ENCODE data around the gene POLR2B.
"Not testable (repeated sequence)": the region's sequence is repeated elsewhere in the genome, so short reads cannot be mapped to it uniquely, and the experiment has no call there.

POLR2B gene

DNA sequence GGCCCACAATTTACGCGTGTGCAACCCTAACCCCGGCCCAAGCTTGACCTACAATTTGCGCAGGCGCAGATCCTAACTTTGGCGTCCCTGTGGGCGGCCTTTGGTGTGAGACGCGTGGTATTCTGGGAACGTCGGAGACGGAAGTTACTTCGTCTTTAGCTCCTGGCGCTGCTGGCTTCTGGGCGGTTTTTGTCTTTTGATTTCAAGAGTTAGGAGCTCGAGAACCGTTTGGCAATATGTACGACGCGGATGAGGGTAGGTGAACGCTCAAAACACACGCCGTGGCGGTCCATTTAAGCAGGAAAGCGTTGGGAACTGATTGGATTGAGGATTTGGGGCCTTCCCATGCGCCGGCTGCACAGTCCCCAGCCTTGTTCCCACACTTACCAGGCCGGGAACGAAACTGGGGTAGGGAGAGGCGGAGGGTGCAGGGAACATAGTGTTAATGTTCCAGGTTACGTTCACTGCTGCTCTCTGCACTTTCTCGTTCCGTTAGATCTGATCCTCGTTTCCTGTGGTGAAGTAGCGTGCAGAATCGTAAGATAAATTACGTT lies at the start of gene POLR2B:
POLR2B (plus strand) TSS at position 147 of the 554 bp plus-strand sequence; CDS start at position 237, 90 bp downstream.
- peak; percentile 99 for DNase-seq

DNA sequence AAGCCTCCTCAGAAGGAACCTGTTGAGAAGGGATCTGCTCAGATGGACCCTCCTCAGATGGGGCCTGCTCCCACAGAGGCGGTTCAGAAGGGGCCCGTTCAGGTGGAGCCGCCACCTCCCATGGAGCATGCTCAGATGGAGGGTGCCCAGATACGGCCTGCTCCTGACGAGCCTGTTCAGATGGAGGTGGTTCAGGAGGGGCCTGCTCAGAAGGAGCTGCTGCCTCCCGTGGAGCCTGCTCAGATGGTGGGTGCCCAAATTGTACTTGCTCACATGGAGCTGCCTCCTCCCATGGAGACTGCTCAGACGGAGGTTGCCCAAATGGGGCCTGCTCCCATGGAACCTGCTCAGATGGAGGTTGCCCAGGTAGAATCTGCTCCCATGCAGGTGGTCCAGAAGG lies 48.1 kb upstream of the POLR2B start:
- no peak for DNase-seq

DNA sequence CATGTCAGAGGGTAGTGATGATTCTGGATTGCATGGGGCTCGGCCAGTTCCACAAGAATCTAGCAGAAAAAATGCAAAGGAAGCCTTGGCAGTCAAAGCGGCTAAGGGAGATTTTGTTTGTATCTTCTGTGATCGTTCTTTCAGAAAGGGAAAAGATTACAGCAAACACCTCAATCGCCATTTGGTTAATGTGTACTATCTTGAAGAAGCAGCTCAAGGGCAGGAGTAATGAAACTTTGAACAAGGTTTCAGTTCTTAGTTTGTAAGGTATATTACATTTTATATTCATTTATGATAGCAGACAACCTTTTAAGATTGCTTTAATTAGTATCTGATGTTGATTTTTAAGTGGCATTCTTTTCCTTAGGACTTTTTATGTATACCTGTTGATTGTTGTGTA lies 46.8 kb upstream of the POLR2B start:
- DNase-seq = no peak

DNA sequence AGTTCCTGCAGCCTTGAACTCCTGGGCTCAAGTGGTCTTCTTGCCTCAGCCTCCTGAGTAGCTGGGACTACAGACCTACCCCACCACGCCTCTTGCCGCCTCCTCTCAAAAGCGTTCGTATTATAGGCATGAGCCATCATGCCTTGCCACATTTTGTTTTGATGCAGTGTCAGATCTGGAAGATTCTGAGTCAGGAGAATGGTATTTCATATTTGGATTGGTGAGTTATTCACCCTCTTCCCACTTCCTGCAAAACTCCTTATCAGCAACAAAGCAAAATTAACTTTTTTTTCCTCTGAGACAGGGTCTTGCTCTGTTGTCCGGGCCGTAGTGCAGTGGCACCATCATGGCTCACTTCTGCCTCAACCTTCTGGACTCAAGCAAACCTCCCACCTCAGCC lies 41.4 kb upstream of the POLR2B start:
- DNase-seq = no peak

- not testable (repeated sequence) for DNase-seq
Observed at GRCh38 chr4:56939826-56940225, 38.9 kb upstream of the POLR2B start.

GRCh38 chr4:56940403-56940802 lies 38.3 kb upstream of the POLR2B start:
- DNase-seq = no peak

GRCh38 chr4:56940971-56941370 lies 37.7 kb upstream of the POLR2B start:
- DNase-seq = no peak

DNA sequence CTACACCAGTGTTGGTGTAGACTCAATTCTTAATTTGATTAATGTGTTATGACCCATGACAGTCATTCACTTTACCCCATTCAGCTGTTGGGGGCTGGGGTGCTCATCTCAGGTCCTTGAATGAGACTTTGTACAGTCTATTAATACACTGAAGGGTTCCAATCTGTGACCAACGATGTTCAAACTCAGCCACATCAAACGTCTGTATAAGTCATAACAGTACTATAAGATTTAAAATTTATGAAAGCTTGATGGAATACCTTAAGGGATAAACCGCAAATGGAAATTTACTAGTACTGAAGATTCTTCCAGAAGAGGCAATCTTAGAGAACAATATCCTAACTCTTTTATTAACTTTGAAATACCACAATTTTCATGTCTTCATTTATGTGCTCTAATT lies 37.3 kb upstream of the POLR2B start:
- DNase-seq = no peak

DNA sequence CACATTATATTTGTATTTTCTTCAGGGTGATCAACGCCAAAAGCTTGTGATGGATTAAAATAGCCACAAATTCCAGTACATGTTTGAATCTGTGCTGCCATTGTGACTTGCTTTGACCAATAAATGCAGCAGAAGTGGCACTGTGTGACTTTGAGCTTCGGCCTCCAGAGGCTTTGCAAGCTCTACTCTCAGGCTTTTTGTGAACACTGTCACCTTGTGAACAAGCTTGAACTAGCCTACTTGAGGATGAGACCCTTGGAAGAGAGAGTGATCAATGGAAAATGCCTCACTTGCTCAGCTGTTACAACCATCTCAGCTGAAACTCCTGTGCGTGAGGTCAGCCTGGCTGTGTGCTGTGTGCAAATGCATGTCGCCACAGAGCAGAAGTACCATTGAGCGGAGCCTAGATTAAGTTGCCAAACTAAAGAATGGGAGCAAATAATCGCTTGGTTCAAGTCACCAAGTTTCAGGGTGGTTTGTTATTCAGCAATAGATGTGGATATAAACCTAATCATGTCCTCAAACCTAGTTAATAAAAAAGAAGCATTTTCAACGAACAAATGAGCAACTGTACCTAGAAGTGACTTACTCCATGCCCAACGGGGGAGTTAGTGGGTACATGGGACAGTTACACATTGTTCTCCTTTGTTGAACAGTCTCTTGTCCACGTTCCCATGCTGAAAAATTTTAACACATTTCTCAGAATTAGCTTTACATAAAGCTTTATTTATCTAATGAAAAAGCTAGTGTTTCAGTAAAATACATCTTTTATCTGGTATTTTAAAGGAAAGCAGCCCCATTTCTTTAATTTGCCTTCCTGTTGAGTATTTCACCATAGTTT lies 24.8 kb upstream of the POLR2B start:
- no peak for DNase-seq

DNA sequence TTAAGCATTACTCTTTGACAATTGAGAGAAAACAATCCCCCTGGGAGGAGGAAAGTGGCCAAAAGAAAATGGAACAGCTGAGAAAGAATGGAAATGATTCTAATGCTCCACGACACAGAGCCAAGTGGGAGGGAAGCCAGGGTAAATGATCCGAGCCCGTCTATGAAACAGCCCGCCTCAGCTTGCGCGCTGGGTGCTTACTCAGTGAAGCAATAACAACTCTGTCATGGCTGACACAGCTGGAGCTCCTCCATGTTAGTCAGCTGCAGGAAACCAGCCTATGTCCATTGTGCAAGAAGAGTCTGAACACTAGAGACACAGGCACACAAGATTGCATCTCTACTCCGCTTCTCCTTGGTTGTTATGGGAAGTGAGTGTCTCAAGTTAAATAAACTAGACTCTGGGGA lies 20.6 kb upstream of the POLR2B start:
- DNase-seq = peak; percentile 69

- no peak for DNase-seq
Observed at GRCh38 chr4:56959100-56959499, 19.6 kb upstream of the POLR2B start.

GRCh38 chr4:56961107-56961500 lies 17.6 kb upstream of the POLR2B start:
- DNase-seq = no peak

- no peak for DNase-seq
Observed at GRCh38 chr4:56971383-56971782, 7.3 kb upstream of the POLR2B start.

DNA sequence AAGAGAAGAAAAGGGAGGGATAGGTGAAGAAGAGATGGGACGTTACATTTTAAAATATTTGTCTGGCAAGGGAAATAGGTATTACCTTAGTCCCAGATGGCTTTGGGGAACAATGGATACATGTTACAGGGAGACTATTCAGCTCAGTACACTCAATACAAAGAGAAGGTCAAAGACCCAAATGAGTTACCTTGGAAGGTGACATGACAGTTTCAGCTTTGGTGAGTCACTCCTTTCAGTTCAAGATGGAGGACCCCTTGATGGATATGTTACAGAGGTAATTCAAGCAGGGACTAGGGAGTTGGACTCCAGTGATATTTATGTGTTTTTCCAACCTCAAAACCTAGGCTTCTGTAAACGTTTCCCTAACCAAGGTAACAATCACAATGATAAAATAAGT lies 6.3 kb upstream of the POLR2B start:
- DNase-seq = no peak

- no peak for DNase-seq
Observed at GRCh38 chr4:56972809-56973208, 5.9 kb upstream of the POLR2B start.

GRCh38 chr4:56973336-56973735 lies 5.4 kb upstream of the POLR2B start:
- DNase-seq = no peak

GRCh38 chr4:56976283-56976836 lies 2.3 kb upstream of the POLR2B start:
- DNase-seq = peak; percentile 39

DNA sequence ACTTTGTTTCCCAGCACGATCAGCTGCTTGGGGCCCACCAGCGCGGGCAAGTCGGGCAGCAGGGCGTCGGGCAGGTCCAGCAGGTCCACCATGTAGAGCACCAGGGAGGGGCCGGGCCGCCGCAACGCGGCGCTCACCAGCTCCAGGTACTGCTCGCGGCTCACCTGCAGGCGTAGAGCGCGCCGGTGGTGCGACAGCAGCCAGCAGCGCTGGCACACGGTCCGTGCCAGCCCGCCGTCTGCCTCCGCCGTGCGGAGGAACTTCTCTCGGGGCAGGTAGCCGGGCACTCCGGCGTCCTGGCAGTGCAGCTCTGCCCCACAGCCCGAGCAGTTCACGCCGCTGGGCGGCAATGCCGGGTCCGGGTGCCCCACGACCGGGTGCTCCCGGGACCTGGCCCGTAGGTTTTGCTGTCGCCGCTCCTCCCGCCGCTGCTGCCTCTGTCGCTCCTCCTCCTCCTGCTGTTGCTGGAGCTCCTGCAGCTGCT lies 1.8 kb upstream of the POLR2B start:
- DNase-seq = peak; percentile 35

DNA sequence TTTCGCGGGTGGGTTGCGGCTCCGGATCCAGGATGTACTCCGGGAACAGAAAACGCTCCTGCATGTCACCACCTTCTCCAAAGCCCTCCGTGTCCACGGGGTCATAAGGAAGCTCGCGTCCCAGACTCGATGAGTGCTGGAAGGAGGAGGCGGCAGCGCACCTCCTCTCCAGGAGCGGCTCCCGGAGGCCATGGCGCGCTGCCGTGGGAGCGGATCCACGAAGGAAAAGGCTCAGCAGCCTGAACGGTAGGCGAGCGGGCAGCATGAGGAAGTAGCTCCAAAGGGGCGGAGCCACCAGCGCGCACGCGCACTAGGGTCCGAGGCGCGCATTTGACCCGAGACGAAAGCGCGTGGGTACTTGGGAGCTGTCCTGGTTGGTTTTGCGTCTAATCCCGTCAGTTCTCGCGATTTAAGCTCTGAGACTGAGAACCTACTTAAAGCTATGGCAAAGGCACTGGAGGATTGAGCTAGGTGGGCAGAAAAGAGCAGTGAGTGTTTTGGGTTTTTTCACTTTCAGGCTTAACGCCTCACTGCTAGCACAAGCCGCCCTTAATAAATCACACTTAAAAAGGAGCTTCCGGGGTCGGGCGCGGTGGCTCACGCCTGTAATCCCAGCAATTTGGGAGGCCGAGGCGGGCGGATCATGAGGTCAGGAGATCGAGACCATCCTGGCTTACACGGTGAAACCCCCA lies 1.2 kb upstream of the POLR2B start, which contains the start of gene NOA1:
NOA1 (minus strand) TSS at position 286 of the 692 bp plus-strand sequence; CDS start at position 265, 21 bp downstream.
- peak; percentile 99 for DNase-seq

- DNase-seq = peak; percentile 69
Observed at GRCh38 chr4:56979421-56980072, 851 bp downstream of the POLR2B start.

GRCh38 chr4:56981795-56982201 lies 3.1 kb downstream of the POLR2B start:
- DNase-seq = peak; percentile 23

DNA sequence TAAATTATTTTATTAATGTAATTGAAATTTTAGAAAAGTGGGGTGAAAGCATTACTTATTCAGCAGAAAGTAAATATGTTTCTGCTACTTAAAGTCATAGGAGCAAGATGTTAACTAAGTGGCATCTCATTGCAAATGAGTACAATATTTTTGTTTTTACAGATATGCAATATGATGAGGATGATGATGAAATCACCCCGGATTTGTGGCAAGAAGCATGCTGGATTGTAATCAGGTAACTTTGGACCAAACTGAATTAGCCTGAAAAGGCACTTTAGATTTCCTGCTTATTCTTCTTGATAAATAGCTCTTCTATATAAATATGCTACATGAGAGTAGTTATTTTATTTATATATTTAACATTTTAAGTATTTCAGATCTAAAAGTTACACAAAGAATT lies 7.5 kb downstream of the POLR2B start:
- DNase-seq = no peak

GRCh38 chr4:56986952-56987351 lies 8.3 kb downstream of the POLR2B start:
- no peak for DNase-seq
